HL-60/S4 (cell line): ENCODE data around the gene KIAA0232.
"Not testable (repeated sequence)": the region's sequence is repeated elsewhere in the genome, so short reads cannot be mapped to it uniquely, and the experiment has no call there.

ENCODE experiments used
- in situ Hi-C: fragments of 300-500 bp; cut with MboI; formaldehyde crosslinking; loops from 2 replicates; pipeline ENCODE4 v1.14.3; 2022; ENCODE audit warnings: low sequenced_read_pairs

The KIAA0232 gene

GRCh38 chr4:6896035-6896434, 113.5 kb downstream of the KIAA0232 start:
- in situ Hi-C loops = no loop called here

- in situ Hi-C loops = no loop called here
These were observed 116.2 kb downstream of the KIAA0232 start for GRCh38 chr4:6898763-6899162.

DNA sequence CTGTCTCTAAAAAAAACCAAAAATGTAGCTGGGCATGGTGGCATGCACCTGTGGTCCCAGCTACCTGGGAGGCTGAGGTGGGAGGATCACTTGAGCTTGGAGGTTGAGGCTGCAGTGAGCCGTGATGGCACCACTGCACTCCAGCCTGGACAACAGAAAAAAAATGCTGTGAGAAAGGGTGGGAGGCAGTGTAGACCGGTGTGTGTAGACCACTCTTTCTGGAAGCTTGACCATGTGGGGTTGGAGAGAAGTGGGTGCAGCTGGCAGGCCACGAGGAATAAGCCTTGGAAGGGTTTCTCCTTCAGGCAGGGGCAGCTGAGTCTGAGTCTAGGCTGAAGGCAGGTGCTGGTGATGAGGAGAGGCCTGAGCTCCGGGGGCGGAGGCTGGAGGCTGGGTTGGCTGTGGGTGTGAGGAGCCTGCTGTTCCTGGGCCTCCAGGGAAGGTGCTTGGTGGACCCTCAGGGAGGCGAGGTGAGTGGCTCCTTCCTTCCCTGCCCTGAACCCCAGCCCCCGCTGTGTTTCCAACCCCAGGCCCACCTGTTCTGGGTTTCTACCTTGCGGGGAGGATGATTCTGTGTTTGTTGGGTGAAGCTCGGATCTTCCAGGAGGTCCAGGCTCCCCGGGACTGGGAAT, 117.8 kb downstream of the KIAA0232 start:
- in situ Hi-C loops = loop anchor here (10.0 kb wide), 1 partner anchor 165 kb away; the partner anchor contains the start of gene GRPEL1

DNA sequence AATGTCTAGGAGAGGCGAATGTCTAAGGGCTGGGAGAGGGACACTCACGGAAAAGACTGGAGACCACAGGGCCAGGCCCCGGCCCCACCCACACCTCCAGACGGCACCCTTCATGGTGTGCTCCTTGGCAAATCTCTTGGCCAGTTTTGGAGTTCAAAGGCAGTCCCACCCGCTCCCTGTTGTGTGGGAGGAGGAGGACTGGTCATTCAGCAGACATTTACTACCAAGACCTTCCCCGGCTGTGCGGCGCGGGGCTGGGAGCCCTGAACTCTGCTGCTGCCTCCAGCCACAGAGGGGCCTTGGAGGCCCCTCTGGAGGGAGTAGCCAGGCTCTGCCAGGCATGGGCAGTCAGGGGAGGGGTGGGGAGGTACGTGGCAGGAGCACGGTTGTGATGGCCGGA, 118.4 kb downstream of the KIAA0232 start:
- in situ Hi-C loops = loop anchor here (10.0 kb wide), 1 partner anchor 164 kb away; the partner anchor contains the start of gene GRPEL1

GRCh38 chr4:6901669-6902317, 119.3 kb downstream of the KIAA0232 start:
- in situ Hi-C loops = loop anchor here (10.0 kb wide), 1 partner anchor 163 kb away; the partner anchor contains the start of gene GRPEL1

- in situ Hi-C loops = loop anchor here (10.0 kb wide), 1 partner anchor 162 kb away; the partner anchor contains the start of gene GRPEL1
These were observed 120.0 kb downstream of the KIAA0232 start for GRCh38 chr4:6902318-6903042.

DNA sequence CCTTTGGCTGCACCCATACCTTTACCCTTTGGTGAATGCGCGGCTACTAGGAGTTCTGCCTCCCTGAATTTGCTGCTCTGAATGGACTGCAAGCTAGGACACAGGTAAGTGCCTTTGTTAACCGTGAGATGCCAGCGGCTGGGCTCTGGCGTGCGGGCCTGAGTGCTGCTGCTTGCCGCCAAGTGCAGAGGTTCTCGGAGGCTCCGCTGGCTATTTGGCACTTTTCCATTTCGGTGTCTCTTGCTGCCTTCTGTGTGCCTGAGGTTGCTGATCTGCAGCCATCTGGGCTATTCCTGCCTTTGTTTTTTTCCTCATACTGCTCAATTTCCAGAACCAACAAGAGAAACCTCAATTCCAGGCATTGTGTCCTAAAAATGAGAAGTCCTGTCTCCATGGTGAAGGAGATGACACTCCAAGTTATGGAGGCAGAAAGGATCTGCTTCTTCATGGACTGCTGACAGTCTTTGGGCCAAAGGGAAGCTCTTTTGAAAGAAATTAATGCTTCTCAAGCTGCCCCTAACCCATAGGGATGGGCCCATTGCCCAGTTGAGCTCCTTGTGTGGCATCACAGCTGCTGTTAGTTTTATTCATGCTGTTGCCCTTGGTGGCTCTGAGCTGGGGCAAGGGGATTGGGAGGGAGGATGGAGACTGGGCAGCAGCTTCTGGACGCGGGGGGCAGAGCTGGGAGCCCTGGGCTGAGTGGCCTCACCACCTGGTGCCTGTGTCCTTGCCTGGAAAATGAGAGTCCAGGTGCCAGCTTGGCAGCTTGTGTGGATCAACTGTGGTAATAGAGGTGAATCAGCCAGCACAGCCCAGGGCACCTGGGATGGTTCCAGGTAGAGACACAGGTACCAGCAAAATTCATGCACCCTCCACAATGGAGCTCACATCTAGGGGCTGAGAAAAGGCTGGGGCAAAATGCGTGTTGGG, 123.3 kb downstream of the KIAA0232 start:
- in situ Hi-C loops = loop anchor here (10.0 kb wide), 1 partner anchor 159 kb away; the partner anchor contains the start of gene GRPEL1

GRCh38 chr4:6906486-6906885, 124.0 kb downstream of the KIAA0232 start:
- in situ Hi-C loops = loop anchor here (10.0 kb wide), 1 partner anchor 158 kb away; the partner anchor contains the start of gene GRPEL1

DNA sequence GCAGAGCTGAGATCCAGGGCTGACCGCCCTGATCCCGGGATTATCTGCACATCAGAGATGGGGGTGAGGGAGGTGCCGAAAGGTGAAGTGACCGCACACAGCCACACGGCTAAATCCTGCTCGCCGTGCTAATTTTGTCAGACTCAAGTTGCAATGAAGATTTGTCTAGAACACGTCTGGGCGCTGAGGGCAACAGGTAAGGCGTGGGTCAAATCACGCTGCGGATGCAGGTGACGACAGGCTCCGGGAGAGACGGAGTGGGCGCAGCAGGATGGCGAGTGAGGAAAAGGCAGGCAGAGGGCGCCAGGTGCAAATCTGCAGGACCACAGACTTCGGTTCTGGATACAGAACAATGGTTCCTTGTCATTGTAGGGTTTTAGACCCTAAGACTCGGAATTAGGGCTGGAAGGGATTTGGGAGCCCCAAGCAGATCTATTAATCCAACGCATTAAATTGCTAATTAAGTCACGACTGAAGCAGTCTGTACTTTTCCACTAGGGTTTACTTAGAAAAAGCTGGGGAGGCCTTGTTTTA, 125.2 kb downstream of the KIAA0232 start:
- in situ Hi-C loops = loop anchor here (10.0 kb wide), 1 partner anchor 157 kb away; the partner anchor contains the start of gene GRPEL1

GRCh38 chr4:6908432-6909112, 126.0 kb downstream of the KIAA0232 start:
- in situ Hi-C loops = loop anchor here (10.0 kb wide), 1 partner anchor 156 kb away; the partner anchor contains the start of gene GRPEL1

- in situ Hi-C loops = loop anchor here (10.0 kb wide), 1 partner anchor 155 kb away; the partner anchor contains the start of gene GRPEL1
These were observed 126.8 kb downstream of the KIAA0232 start, which contains the start of gene TBC1D14 for GRCh38 chr4:6909113-6909969. Gene TBC1D14, plus strand, starts transcription at chr4:6909826. Its CDS starts 13,564 bp downstream, at chr4:6923390.

DNA sequence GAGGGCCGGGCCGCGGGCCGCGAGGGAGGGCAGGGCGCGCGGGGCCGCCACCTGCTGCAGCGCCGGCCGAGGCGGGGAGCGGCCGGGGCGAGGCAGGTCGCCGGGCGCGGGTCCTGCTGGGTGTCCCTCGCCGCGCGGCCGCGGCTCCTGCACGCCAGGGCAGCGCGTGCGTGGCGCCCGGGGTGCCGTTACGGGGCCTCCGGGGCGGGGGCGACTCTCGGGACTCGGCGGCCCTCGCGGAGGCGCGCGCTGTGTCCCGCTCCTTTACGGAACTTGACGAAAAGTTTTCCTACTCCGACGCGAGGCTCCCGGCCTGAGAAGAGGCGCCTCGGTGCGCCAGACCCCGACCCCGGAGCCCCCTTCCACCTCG, 127.4 kb downstream of the KIAA0232 start:
- in situ Hi-C loops = loop anchor here (10.0 kb wide), 1 partner anchor 155 kb away; the partner anchor contains the start of gene GRPEL1

- in situ Hi-C loops = no loop called here
These were observed 127.9 kb downstream of the KIAA0232 start for GRCh38 chr4:6910340-6910959.

GRCh38 chr4:6910960-6911874, 128.7 kb downstream of the KIAA0232 start:
- in situ Hi-C loops = no loop called here

GRCh38 chr4:6911917-6912316, 129.4 kb downstream of the KIAA0232 start:
- in situ Hi-C loops = not testable (repeated sequence)

GRCh38 chr4:6912441-6912840, 129.9 kb downstream of the KIAA0232 start:
- in situ Hi-C loops = no loop called here
